Subcutaneous abdominal adipose tissue (tissue), 5 donors: Measurements from ENCODE around the gene STX4.

ENCODE experiments used
- H3K27ac ChIP-seq: one replicate; pipeline ENCODE4 v1.7.0; 2013; ENCODE audit warnings: low read depth, mild to moderate bottlenecking, inconsistent platforms, low read length, moderate library complexity
- H3K27me3 ChIP-seq, 5 donors: one replicate each; pipeline ENCODE4 v1.7.0; 2013; ENCODE audit warnings: low read length in 5 of 5, inconsistent platforms in 1 of 5; ENCODE audit not compliant: control insufficient read depth in 5 of 5, insufficient read depth in 4 of 5
- H3K36me3 ChIP-seq, 5 donors: one replicate each; pipeline ENCODE4 v1.7.0; 2013; ENCODE audit warnings: low read length in 5 of 5; ENCODE audit not compliant: control insufficient read depth in 5 of 5, insufficient read depth in 5 of 5
- H3K4me1 ChIP-seq, 5 donors: one replicate each; pipeline ENCODE4 v1.7.0; 2013; ENCODE audit warnings: low read length in 5 of 5, mild to moderate bottlenecking in 3 of 5, moderate library complexity in 1 of 5; ENCODE audit not compliant: control insufficient read depth in 5 of 5, insufficient read depth in 5 of 5
- H3K4me3 ChIP-seq, 5 donors: one replicate each; pipeline ENCODE4 v1.7.0; 2013; ENCODE audit warnings: low read length in 5 of 5, low read depth in 1 of 5
- H3K9ac ChIP-seq, 5 donors: one replicate each; pipeline ENCODE4 v1.7.0; 2013; ENCODE audit warnings: low read length in 5 of 5, mild to moderate bottlenecking in 4 of 5, moderate library complexity in 3 of 5
- H3K9me3 ChIP-seq, 5 donors: one replicate each; pipeline ENCODE4 v1.7.0; 2013; ENCODE audit warnings: low read length in 5 of 5; ENCODE audit not compliant: control insufficient read depth in 5 of 5
- donor health status: healthy.
- donor health status: healthy.
- donor health status: healthy.
- donor health status: healthy.
- donor health status: healthy.

STX4 gene

DNA sequence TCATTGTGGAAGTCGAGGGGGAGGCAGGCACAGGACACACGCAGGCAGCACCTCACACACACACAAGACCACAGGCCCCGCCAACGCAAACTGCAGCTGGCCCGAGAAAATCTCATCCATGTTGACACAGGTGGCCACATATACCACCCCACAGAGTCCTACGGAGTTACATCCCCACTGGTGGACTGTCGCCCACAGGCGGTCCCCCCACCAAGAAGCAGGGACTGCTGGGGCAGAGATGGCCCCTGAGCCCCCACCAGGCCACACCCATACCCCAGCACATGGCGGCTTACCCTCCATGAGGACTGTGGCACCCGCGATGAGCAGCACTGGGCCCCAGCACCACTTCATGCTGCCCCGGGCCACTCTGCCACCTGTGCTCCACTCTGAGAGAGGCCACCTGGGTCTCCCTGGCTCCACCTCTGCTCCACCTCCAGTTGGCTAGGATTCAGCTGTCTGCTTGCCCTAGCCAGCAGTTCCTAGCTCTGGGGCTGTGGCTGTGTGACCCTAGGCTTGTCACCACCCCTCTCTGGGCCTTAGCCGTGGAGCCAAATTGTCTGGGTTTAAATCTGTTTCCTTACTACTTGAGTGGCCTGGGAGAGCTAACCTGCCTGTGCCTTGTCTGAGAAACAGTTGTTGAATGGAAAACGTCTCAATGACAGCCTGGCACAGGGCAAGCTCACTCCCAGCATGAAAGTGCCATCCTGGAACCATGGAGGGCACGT is 55.3 kb downstream of the STX4 start, which contains the start of gene PRSS53:
Gene PRSS53, minus strand, starts transcription at position 485 of the 725 bp plus-strand sequence. Its CDS starts 134 bp downstream, at position 351.
- Histone ChIP-seq H3K36me3 (peaks cover 0 to 67% (median 49%) of the 10 kb centered on the region in 5 donors), H3K4me1 (peaks cover 0 to 5% (median 5%) of the 10 kb centered on the region in 5 donors), H3K9me3 (no peaks in the 10 kb centered on the region), H3K27me3 (no peaks in the 10 kb centered on the region), H3K9ac (no peak within 1 kb of the TSS), H3K4me3 (no peak within 1 kb of the TSS), H3K27ac (no peak within 1 kb of the TSS)

GRCh38 chr16:31089199-31089598 is 55.8 kb downstream of the STX4 start:
- Histone ChIP-seq H3K4me1 (peaks cover 0 to 11% (median 11%) of the 10 kb centered on the region in 5 donors), H3K9ac (no peak overlapping the region), H3K27me3 (no peaks in the 10 kb centered on the region), H3K4me3 (no peak overlapping the region), H3K9me3 (no peaks in the 10 kb centered on the region), H3K27ac (no peak overlapping the region), H3K36me3 (peaks cover 0 to 61% (median 43%) of the 10 kb centered on the region in 5 donors)
